Coronary artery (tissue), 2 donors: ENCODE measurements around the gene ZNF750.

ENCODE experiments used
- DNase-seq: peaks from one replicate; pipeline ENCODE4 v3.0.0-alpha.2; 2017; ENCODE audit warnings: low spot score
- H3K27ac ChIP-seq, 2 donors: fragments of 200-600 bp; sonication (generic); one replicate each; pipeline ENCODE4 v1.5.1; 2016 to 2019
- H3K4me3 ChIP-seq: fragments of 200-600 bp; sonication (generic); 2 replicates; pipeline ENCODE4 v1.5.1; 2016; ENCODE audit warnings: mild to moderate bottlenecking, moderate library complexity
- CTCF ChIP-seq: fragments of 200-600 bp; sonication (generic); IDR thresholded peaks from one replicate; pipeline ENCODE4 v1.5.1; 2019; ENCODE audit warnings: antibody characterized with exemption

Gene ZNF750

GRCh38 chr17:82793974-82794630 lies 45.7 kb downstream of the ZNF750 start:
- TF ChIP-seq CTCF, result no peak
- H3K4me3 ChIP-seq, result no peak overlapping the region
- H3K27ac ChIP-seq, result no peak overlapping the region
- DNase-seq, result no peak

- no peak overlapping the region for H3K4me3 ChIP-seq
- no peak overlapping the region for H3K27ac ChIP-seq
- no peak for TF ChIP-seq CTCF
- DNase-seq, result no peak
Observed at GRCh38 chr17:82791532-82791931, 48.3 kb downstream of the ZNF750 start.

GRCh38 chr17:82790391-82790790 lies 49.4 kb downstream of the ZNF750 start:
- DNase-seq, result no peak
- Histone ChIP-seq H3K27ac (no peak overlapping the region), H3K4me3 (no peak overlapping the region)
- no peak for TF ChIP-seq CTCF

- Histone ChIP-seq H3K27ac (no peak overlapping the region), H3K4me3 (no peak overlapping the region)
- no peak for TF ChIP-seq CTCF
- no peak for DNase-seq
Observed at GRCh38 chr17:82789806-82790205, 50.0 kb downstream of the ZNF750 start.

- DNase-seq, result no peak
- Histone ChIP-seq H3K4me3 (no peak overlapping the region), H3K27ac (no peak overlapping the region)
- TF ChIP-seq CTCF, result no peak
Observed at GRCh38 chr17:82789051-82789592, 50.7 kb downstream of the ZNF750 start.

GRCh38 chr17:82788206-82789001 lies 51.4 kb downstream of the ZNF750 start:
- H3K4me3 ChIP-seq, result no peak overlapping the region
- H3K27ac ChIP-seq, result no peak overlapping the region
- no peak for TF ChIP-seq CTCF
- DNase-seq, result no peak
